GM13976 (cell line): ENCODE data around the gene PPBP.

Experiments
- DNase-seq: peaks from one replicate; pipeline ENCODE4 v3.0.0; 2012; ENCODE audit warnings: low spot score
- CTCF ChIP-seq: IDR thresholded peaks from 2 replicates; pipeline ENCODE4 v1.5.1; 2012; ENCODE audit warnings: borderline replicate concordance, mild to moderate bottlenecking; ENCODE audit not compliant: insufficient read depth; ENCODE audit errors: extremely low read depth, missing control alignments, control extremely low read depth
- in situ Hi-C: fragments of 300-500 bp; cut with MboI; formaldehyde crosslinking; loops from one replicate; pipeline ENCODE4 v1.12.0; 2022; ENCODE audit warnings: low sequenced_read_pairs, mixed read lengths, inconsistent platforms; ENCODE audit not compliant: unreplicated experiment

Gene PPBP

DNA sequence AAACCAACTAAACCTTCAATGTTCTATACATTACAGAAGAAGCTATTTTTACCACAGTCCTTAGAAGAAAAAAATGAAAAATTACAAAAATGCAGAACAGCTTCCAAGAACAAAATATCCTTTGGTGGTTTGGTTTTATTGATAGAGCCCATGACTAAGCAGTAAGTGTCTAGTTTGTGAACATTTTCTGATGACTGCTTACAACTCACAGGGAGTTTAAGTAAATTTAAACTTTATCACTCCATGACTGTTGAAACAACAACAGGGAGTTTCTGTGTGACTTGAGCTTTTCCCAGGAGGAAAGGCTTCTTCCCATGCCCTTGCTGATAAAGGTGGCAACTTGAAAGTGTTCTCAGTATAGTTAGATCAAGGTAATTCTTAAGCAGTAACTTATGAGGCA is 9.1 kb downstream of the PPBP start:
- in situ Hi-C loops = no loop called here
- no peak for DNase-seq
- no peak for TF ChIP-seq CTCF

DNA sequence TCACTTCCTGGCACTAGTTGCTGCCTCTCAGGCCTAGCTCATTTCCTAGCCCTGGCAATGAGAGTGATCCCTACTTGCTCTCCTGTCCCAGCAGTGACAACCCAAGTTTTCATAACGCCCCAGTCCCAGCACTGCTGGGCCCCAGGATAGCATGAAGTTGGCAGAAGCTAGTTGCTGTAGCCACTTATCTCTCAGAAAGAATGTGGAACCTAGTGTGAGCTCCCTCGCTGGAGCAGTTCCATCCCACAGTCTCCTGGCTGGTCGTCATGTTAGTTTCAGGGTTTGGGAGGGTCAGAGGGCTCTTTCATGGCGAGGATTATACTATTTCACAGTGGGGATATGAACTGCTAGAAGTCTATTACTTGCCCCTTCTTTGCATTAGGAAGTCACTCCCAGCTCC is 11.3 kb downstream of the PPBP start:
- in situ Hi-C loops = no loop called here
- no peak for DNase-seq
- no peak for TF ChIP-seq CTCF

DNA sequence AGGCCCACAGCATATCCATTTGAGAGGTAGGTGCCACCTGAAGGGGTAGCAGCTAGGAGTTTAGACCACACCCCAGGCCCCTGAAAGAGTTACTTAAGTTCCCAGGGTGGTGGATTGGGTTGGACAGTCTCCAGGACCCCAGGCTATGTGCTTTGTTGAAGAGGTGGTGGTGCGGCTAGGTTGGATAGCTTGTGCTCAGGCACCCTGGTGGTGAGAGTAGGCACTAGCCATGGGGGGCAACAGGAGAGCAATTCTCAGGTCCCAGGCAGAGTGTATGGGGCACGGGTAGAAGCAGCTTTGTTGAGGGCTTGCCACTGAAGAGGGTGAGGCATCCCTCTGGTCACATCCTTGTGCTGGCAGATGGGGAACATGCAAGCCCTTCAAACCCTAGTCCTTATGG is 11.8 kb downstream of the PPBP start:
- in situ Hi-C loops = no loop called here
- DNase-seq = no peak
- no peak for TF ChIP-seq CTCF

- TF ChIP-seq CTCF = no peak
- in situ Hi-C loops = no loop called here
- DNase-seq = no peak
These were observed 13.6 kb downstream of the PPBP start for GRCh38 chr4:73974352-73974751.

DNA sequence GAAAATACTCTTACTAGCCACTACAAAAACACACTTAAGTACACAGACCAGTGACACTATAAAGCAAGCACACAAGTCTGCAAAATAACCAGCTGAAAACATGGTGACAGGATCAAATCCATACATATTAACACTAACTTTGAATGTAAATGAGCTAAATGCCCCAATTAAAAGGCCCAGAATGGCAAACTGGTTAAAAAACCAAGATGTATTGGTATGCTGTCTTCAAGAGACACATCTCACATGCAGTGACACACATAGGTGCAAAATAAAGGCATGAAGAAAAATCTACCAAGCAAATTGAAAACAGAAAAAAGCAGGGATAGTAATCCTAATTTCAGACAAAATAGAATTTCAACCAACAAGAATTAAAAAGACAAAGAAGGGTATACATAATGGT is 17.0 kb downstream of the PPBP start:
- no peak for TF ChIP-seq CTCF
- in situ Hi-C loops = no loop called here
- DNase-seq = no peak

GRCh38 chr4:73970011-73970410 is 18.0 kb downstream of the PPBP start:
- in situ Hi-C loops = no loop called here
- DNase-seq = no peak
- TF ChIP-seq CTCF = no peak

DNA sequence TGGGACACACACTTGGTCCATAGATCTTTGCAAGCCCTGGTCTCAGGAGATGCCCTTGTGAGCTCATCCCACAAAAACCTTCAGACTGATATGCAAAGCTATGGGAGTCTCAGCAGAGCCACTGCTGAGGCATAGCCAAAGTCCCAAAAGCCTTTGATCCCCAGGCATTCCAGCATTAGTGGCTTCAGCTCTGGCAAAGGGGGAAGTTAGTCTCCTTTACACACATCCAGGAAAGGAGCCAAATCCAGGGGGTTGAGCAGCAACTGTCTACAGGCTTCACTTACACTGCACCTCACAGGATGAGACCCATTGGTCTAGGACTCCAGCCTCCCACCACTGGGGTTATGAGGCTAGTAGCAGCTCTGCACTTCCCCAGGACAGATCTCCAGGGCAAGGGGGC is 20.1 kb downstream of the PPBP start:
- in situ Hi-C loops = no loop called here
- DNase-seq = no peak
- no peak for TF ChIP-seq CTCF
